ENCODE measurements around the gene LAPTM5. TPM values are rescaled to one million over a fixed set of nuclear protein-coding genes. Genes with fewer than 3 reads are reported as not detected.

Gene LAPTM5
- polyA plus RNA-seq, 3 donors, result 1,019 to 1,669 (median 1,153) TPM

GRCh38 chr1:30723331-30723755, 34.2 kb downstream of the LAPTM5 start, which contains the start of gene MATN1:
Gene MATN1 (minus strand): TSS chr1:30723585. CDS start chr1:30723551, 34 bp downstream.
- peak within 1 kb of the TSS in 2 of 7 donors; percentile 62 to 72 for H3K27ac Mint-ChIP-seq
- WGBS (ENCODE audit: insufficient coverage), result 87% methylated on average over 14 of the region's 14 CpGs
- H3K4me3 Mint-ChIP-seq, result no peak within 1 kb of the TSS

GRCh38 chr1:30721812-30722537, 35.6 kb downstream of the LAPTM5 start:
- Histone ChIP-seq H4K20me1 (ENCODE audit: insufficient read depth, low read length) (peaks cover 20% of the 10 kb centered on the region), H3K9me3 (replicated peaks in 1 of 2; ENCODE audit: control insufficient read depth in 1 of 2, insufficient read depth in 1 of 2, low read length in 2 of 2) (no peaks in the 10 kb centered on the region), H3K27me3 (ENCODE audit: control insufficient read depth in 2 of 2, insufficient read depth in 2 of 2, low read length in 2 of 2) (no peaks in the 10 kb centered on the region), H3K4me3 (replicated peaks in 1 of 3; ENCODE audit: low read depth in 2 of 3, low read length in 3 of 3) (no peak overlapping the region), H3K4me2 (replicated peaks; ENCODE audit: extremely low read depth, low read length, poor library complexity, severe bottlenecking) (no peak overlapping the region), H3K9ac (ENCODE audit: insufficient read depth, low read length, poor library complexity, severe bottlenecking) (no peak overlapping the region), H3K27ac (ENCODE audit: low read depth in 1 of 2, low read length in 2 of 2) (no peak overlapping the region), H2AFZ (ENCODE audit: insufficient read depth, low read depth, low read length, poor library complexity, severe bottlenecking) (no peak overlapping the region), H3K36me3 (replicated peaks in 1 of 2; ENCODE audit: control insufficient read depth in 1 of 2, insufficient read depth in 2 of 2, low read length in 2 of 2) (no peaks in the 10 kb centered on the region), H3K4me1 (ENCODE audit: control insufficient read depth in 1 of 2, insufficient read depth in 2 of 2, low read length in 2 of 2) (peaks cover 32 to 37% of the 10 kb centered on the region in 2 donors), H3K79me2 (ENCODE audit: insufficient read depth, low read length) (no peaks in the 10 kb centered on the region)
- no peak for TF ChIP-seq CTCF (IDR thresholded peaks at IDR 0.05)
- Mint-ChIP-seq H3K27ac (peak overlapping the region in 1 of 7 donors; percentile 38), H3K9me3 (peaks cover 0 to 4% (median 0%) of the 10 kb centered on the region in 7 donors), H3K4me1 (peaks cover 29% of the 10 kb centered on the region), H3K36me3 (peaks cover 7 to 10% of the 10 kb centered on the region in 2 donors), H3K27me3 (ENCODE audit: low read depth in 3 of 3) (peaks cover 0 to 2% (median 2%) of the 10 kb centered on the region in 3 donors), H3K4me3 (no peak overlapping the region)
- no peak for DNase-seq
- WGBS (ENCODE audit: insufficient coverage), result 86% methylated on average over 9 of the region's 9 CpGs
- intact Hi-C loops (cut with micrococcal nuclease), result loop anchor here in 1 of 2 donors (5.0 kb wide), 2 partner anchors 55 to 205 kb away; no protein-coding TSS in a partner anchor

More at GRCh38 chr1:30723331-30723755, 34.2 kb downstream of the LAPTM5 start, which contains the start of gene MATN1:
- peaks cover 23% of the 10 kb centered on the region for H3K4me1 Mint-ChIP-seq
- H3K4me2 ChIP-seq (replicated peaks; ENCODE audit: extremely low read depth, low read length, poor library complexity, severe bottlenecking), result no peak within 1 kb of the TSS
- H3K36me3 ChIP-seq (replicated peaks in 1 of 2; ENCODE audit: control insufficient read depth in 1 of 2, insufficient read depth in 2 of 2, low read length in 2 of 2), result no peaks in the 10 kb centered on the region
- intact Hi-C loops (cut with micrococcal nuclease), result loop anchor here in 1 of 2 donors (5.0 kb wide), 2 partner anchors 54 to 204 kb away; no protein-coding TSS in a partner anchor
- H3K27ac ChIP-seq (ENCODE audit: low read depth in 1 of 2, low read length in 2 of 2), result no peak within 1 kb of the TSS
- DNase-seq, result no peak
- peaks cover 0 to 2% (median 2%) of the 10 kb centered on the region in 3 donors for H3K27me3 Mint-ChIP-seq (ENCODE audit: low read depth in 3 of 3)
- H3K9me3 Mint-ChIP-seq, result no peaks in the 10 kb centered on the region
- H4K20me1 ChIP-seq (ENCODE audit: insufficient read depth, low read length), result peaks cover 24% of the 10 kb centered on the region
- no peak for TF ChIP-seq CTCF (IDR thresholded peaks at IDR 0.05)
- no peak within 1 kb of the TSS for H2AFZ ChIP-seq (ENCODE audit: insufficient read depth, low read depth, low read length, poor library complexity, severe bottlenecking)
- no peaks in the 10 kb centered on the region for H3K79me2 ChIP-seq (ENCODE audit: insufficient read depth, low read length)
- H3K9ac ChIP-seq (ENCODE audit: insufficient read depth, low read length, poor library complexity, severe bottlenecking), result no peak within 1 kb of the TSS
- H3K27me3 ChIP-seq (ENCODE audit: control insufficient read depth in 2 of 2, insufficient read depth in 2 of 2, low read length in 2 of 2), result no peaks in the 10 kb centered on the region
- peaks cover 26 to 31% of the 10 kb centered on the region in 2 donors for H3K4me1 ChIP-seq (ENCODE audit: control insufficient read depth in 1 of 2, insufficient read depth in 2 of 2, low read length in 2 of 2)
- no peak within 1 kb of the TSS for H3K4me3 ChIP-seq (replicated peaks in 1 of 3; ENCODE audit: low read depth in 2 of 3, low read length in 3 of 3)
- no peaks in the 10 kb centered on the region for H3K9me3 ChIP-seq (replicated peaks in 1 of 2; ENCODE audit: control insufficient read depth in 1 of 2, insufficient read depth in 1 of 2, low read length in 2 of 2)
- peaks cover 7 to 10% of the 10 kb centered on the region in 2 donors for H3K36me3 Mint-ChIP-seq
